ENCODE data around the gene INF2. TPM values are rescaled to one million over a fixed set of nuclear protein-coding genes. Genes with fewer than 3 reads are reported as not detected.

Gene INF2
- total RNA-seq, 1 donor, result 49.2 TPM

DNA sequence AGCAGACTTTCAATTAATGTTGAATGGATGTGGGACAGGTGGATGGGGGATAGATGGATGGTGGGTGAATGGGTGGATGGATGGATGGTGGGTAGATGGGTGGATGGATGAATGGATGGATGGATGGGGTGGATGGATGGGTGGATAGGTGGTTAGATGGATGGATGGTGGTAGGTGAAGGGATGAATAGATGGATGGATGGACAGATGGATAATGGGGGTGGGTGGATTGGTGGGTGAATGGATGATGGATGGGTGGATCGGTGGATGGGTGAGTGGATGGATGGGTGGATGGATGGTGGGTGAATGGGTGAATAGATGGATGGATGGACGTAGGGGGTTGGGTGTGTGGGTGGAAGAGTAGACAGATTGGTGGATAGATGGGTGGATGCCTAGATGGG, 14.0 kb upstream of the INF2 start:
- H3K79me2 ChIP-seq (ENCODE audit: insufficient read depth, low read length), result no peaks in the 10 kb centered on the region
- DNase-seq (ENCODE audit: insufficient read length, low spot score, missing footprints), result no peak
- peaks cover 11% of the 10 kb centered on the region for H3K4me1 ChIP-seq (ENCODE audit: insufficient read depth, low read length)
- TF ChIP-seq, protein P1, sequence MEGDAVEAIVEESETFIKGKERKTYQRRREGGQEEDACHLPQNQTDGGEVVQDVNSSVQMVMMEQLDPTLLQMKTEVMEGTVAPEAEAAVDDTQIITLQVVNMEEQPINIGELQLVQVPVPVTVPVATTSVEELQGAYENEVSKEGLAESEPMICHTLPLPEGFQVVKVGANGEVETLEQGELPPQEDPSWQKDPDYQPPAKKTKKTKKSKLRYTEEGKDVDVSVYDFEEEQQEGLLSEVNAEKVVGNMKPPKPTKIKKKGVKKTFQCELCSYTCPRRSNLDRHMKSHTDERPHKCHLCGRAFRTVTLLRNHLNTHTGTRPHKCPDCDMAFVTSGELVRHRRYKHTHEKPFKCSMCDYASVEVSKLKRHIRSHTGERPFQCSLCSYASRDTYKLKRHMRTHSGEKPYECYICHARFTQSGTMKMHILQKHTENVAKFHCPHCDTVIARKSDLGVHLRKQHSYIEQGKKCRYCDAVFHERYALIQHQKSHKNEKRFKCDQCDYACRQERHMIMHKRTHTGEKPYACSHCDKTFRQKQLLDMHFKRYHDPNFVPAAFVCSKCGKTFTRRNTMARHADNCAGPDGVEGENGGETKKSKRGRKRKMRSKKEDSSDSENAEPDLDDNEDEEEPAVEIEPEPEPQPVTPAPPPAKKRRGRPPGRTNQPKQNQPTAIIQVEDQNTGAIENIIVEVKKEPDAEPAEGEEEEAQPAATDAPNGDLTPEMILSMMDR (IDR thresholded peaks at IDR 0.05; ENCODE audit: extremely low read depth, low read depth, low read length), result no peak
- H4K20me1 ChIP-seq (ENCODE audit: insufficient read depth, low read length), result no peaks in the 10 kb centered on the region
- no peak overlapping the region for H3K4me3 ChIP-seq (ENCODE audit: insufficient read depth, low read length)
- no peaks in the 10 kb centered on the region for H3K36me3 ChIP-seq (ENCODE audit: insufficient read depth, low read length)
- H3K9me3 ChIP-seq (ENCODE audit: low read depth, low read length), result no peaks in the 10 kb centered on the region
- H3K4me2 ChIP-seq (ENCODE audit: insufficient read depth, low read length), result no peak overlapping the region
- H2AFZ ChIP-seq (ENCODE audit: low read length), result no peak overlapping the region
- H3K27ac ChIP-seq (ENCODE audit: low read depth, low read length), result no peak overlapping the region
- H3K27me3 ChIP-seq (ENCODE audit: insufficient read depth, low read length), result no peaks in the 10 kb centered on the region

DNA sequence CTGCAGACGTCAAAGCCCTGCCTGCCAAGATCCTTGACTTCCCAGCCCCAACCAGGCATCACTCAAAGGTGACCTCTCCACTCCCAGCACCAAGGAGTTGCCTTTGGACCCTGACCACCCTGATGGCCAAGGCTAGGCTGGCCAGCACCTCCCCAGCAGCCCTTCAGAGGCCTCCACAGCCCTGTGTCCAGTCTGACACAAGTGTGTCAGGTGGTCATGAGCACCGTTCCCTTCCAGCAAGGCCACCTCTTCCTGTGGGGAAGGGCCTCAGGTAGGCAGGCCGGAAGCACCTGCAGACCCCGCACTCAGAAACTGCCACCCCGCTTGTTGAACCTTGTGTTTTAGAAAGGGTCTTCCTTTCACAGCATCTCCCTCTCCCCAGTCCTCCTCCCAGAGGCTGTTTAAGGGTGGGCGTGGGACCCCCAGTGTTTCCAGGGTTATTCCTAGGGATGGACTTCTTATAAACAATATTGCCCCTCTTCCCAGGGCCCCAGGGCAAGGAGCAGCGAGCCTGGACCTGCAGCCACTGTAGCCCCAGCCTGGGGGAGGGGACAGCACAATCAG, 13.2 kb upstream of the INF2 start:
- no peaks in the 10 kb centered on the region for H3K79me2 ChIP-seq (ENCODE audit: insufficient read depth, low read length)
- H3K4me2 ChIP-seq (ENCODE audit: insufficient read depth, low read length), result no peak overlapping the region
- TF ChIP-seq, protein P1 (IDR thresholded peaks at IDR 0.05; ENCODE audit: extremely low read depth, low read depth, low read length), result no peak
- no peak overlapping the region for H3K4me3 ChIP-seq (ENCODE audit: insufficient read depth, low read length)
- H3K9me3 ChIP-seq (ENCODE audit: low read depth, low read length), result no peaks in the 10 kb centered on the region
- H3K27me3 ChIP-seq (ENCODE audit: insufficient read depth, low read length), result no peaks in the 10 kb centered on the region
- peaks cover 19% of the 10 kb centered on the region for H3K4me1 ChIP-seq (ENCODE audit: insufficient read depth, low read length)
- H3K36me3 ChIP-seq (ENCODE audit: insufficient read depth, low read length), result no peaks in the 10 kb centered on the region
- no peak overlapping the region for H3K27ac ChIP-seq (ENCODE audit: low read depth, low read length)
- no peak overlapping the region for H2AFZ ChIP-seq (ENCODE audit: low read length)
- peak; percentile 75 for DNase-seq (ENCODE audit: insufficient read length, low spot score, missing footprints)
- H4K20me1 ChIP-seq (ENCODE audit: insufficient read depth, low read length), result no peaks in the 10 kb centered on the region

DNA sequence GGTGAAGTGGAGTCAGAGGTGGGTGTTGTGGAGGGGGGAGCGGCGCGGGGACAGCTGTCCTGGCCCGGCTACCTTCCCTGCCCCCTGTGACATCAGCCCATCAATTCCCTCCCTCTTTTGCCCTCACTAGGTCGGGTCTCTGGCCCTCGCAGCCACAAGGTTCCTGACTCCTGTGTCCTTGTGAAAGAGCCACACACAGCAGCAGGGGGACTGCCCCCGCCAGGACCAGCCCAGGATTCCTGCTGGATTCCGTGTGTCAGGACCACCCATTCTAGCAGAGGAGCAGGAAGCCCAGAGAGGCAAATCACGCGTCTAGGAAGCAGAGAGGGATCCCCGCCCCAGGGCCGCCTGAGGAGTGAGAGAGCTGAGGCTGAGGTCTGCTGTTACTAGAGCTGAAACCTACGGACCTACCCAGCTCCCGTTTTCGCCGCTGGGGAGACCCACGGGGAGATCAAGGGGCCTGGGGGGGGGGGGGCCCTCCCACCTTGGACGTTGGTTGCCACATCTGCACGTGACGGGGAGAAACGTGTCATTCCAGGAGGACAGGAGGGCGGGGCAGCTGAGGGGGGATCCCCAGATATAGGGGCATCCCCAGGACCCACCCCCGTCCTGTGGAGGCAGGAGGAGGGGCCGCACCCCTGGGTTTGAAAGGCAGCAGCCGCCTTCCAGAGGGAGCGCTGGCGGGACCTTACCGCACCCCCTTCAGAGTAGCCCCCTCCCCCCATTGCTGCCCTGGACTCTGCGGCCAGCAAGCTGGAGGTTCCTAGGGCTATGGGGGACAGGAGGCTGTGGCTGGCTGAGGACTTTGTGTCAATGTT, 12.5 kb upstream of the INF2 start:
- peak; percentile 69 for DNase-seq (ENCODE audit: insufficient read length, low spot score, missing footprints)
- Histone ChIP-seq H3K36me3 (ENCODE audit: insufficient read depth, low read length) (no peaks in the 10 kb centered on the region), H3K79me2 (ENCODE audit: insufficient read depth, low read length) (no peaks in the 10 kb centered on the region), H3K9me3 (ENCODE audit: low read depth, low read length) (no peaks in the 10 kb centered on the region), H3K4me1 (ENCODE audit: insufficient read depth, low read length) (peaks cover 26% of the 10 kb centered on the region), H3K4me3 (ENCODE audit: insufficient read depth, low read length) (peak overlapping the region; percentile 79), H2AFZ (ENCODE audit: low read length) (peak overlapping the region; percentile 74), H3K27ac (ENCODE audit: low read depth, low read length) (peak overlapping the region; percentile 80), H3K4me2 (ENCODE audit: insufficient read depth, low read length) (peak overlapping the region; percentile 89), H3K27me3 (ENCODE audit: insufficient read depth, low read length) (no peaks in the 10 kb centered on the region), H4K20me1 (ENCODE audit: insufficient read depth, low read length) (no peaks in the 10 kb centered on the region)
- TF ChIP-seq, protein P1 (IDR thresholded peaks at IDR 0.05; ENCODE audit: extremely low read depth, low read depth, low read length), result no peak

Measured in osteoblast (primary cell).